Fibroblast of the aortic adventitia (primary cell): ENCODE results near the gene PCDH19. TPM values are rescaled to one million over a fixed set of nuclear protein-coding genes. Genes with fewer than 3 reads are reported as not detected.

ENCODE experiments used
- DNase-seq: peaks from one replicate; pipeline ENCODE4 v3.0.0-alpha.2; 2010; ENCODE audit warnings: low read depth
- H3K4me3 ChIP-seq: 2 replicates; pipeline ENCODE4 v1.5.1; 2011; ENCODE audit warnings: low read depth, mild to moderate bottlenecking, control low read depth, low read length, moderate library complexity
- CTCF ChIP-seq: IDR thresholded peaks from 2 replicates; pipeline ENCODE4 v1.5.1; 2011; ENCODE audit warnings: mild to moderate bottlenecking, low read length, control low read depth, inconsistent platforms; ENCODE audit not compliant: insufficient read depth
- total RNA-seq: library from RNA; depleted of rRNA; stranded (reverse); fragments of >200 nt; gene quantifications from 2 replicates; pipeline ENCODE4 v1.2.3, GENCODE V29; 2012; ENCODE audit warnings: low replicate concordance

PCDH19 gene
- total RNA-seq, 1 donor = 0.09 TPM

GRCh38 chrX:100244681-100245080, 165.4 kb downstream of the PCDH19 start:
- DNase-seq = no peak
- no peak for TF ChIP-seq CTCF
- no peak overlapping the region for H3K4me3 ChIP-seq

Other genes with a start within 250 kb of the PCDH19 start
- 0.90 TPM in 1 of 2 replicates, not detected in the other for gene TNMD, start 174.7 kb upstream of the PCDH19 start, total RNA-seq
- gene TSPAN6, start 226.5 kb upstream of the PCDH19 start, total RNA-seq = 32.5 and 46.6 TPM in 2 replicates
- 22.0 and 26.8 TPM in 2 replicates for gene SRPX2, start 233.9 kb upstream of the PCDH19 start, total RNA-seq